GM21526 (cell line): ENCODE data around the gene TMEM239.
"Not testable (repeated sequence)": the region's sequence is repeated elsewhere in the genome, so short reads cannot be mapped to it uniquely, and the experiment has no call there.

Experiments
- ATAC-seq: cut with Tn5 transposase; IDR thresholded peaks from one replicate; pipeline ENCODE4 v1.9.1; 2021; ENCODE audit warnings: moderate library complexity; ENCODE audit not compliant: unreplicated experiment, low FRiP score

The TMEM239 gene

GRCh38 chr20:2799271-2799670, 16.9 kb upstream of the TMEM239 start:
- no peak for ATAC-seq

DNA sequence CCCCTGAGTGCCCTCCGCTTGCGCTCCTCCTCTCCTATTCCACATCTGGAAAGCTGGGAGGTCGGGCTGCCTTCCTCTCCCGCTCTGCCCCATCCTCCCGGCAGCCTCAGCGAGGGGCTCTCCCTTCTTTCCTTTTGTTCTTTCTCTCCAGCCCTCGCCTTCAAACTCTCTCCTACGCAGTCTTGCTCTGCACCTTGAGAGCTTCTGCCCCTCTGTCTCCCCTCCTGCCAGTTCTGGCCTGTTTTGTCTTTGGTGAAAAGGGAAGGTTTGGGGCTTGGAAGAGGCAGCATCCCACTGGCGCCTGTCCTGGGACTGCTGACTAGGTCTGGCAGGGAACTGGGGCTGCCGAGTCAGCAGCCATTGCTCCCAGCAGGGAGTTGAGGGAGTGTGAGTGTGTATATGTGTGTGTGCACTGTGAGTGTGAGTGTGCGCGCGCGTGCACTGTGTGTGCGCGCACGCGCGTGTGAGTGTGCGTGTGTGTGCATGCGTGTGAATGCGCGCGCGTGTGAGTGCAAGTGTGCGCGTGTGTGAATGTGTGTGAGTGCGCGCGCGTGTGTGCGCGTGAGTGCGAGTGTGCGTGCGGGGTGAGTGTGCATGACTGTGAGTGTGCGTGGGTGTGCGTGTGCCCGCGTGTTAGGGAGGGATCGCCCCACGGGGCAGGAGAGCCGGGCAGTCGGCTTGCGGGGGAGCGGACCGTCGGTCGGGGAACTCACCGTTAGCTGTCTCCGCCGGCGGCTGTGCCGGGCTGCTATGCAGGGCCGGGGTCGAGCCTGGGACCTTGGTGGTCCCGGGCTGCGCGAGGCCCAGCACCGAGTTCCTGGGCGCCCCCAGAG, 16.3 kb upstream of the TMEM239 start:
- ATAC-seq: no peak

DNA sequence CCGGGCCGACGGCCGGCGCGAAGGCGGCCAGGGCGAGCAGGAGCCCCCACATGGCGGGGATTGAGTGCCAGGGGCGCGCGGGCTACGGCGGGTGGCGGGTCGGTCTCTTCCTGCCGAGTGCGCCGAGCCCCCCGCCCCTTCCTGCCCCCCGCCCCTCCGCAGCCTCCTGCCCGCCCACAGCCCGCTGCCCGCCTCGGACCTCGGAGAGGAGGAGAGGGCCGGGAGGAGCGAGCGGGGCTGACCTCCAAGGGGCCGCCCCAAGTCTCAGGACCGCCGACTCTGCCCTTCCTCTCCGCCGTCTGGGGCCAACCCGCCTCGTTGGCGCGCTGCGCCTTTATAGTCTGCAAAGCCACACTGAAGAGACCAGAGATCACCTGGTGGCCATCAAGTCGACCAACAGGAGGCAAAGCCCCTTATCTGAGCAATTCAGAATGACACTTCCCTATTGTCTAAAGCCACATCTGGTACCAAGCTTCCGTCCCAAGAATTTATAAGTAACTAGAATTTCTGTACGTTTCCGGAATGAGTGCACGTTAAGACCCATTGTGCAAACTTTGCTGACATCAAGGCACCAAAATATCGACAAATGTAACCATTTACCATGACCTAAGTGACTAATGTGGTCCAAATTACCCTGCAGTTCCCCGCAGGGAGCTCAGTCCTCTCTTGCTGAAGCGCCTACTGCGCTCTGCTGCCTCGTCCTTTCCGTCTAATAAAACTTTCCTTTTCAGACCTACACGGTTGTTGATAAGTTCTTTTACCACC, 15.5 kb upstream of the TMEM239 start, which contains the start of gene CPXM1:
TSS of gene CPXM1 (minus strand) at position 107 of the 765 bp plus-strand sequence. CDS start at position 52, 55 bp downstream.
- ATAC-seq: no peak

DNA sequence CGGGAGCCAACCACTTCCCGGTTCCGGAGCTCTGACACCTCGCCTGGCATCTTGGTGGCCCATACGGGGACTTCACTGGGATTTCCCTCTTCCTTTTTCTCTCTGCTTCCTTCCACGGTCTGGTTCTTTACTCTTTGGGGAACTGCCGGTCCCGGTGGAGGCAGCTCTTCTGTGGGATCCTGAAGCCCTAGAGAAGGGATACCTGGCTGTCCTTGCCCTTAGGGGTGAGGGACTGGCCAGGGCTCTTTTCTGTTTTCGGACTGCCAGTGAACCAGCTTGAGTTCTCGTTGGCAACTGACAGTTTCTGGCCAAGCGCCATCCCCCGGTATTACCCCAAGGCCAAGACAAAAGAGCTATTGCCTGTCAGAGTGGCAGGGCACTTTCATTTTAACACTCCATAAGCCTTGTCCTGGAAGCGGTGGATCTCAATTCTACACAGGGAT, 14.9 kb upstream of the TMEM239 start:
- no peak for ATAC-seq

- ATAC-seq: no peak
These were observed 11.9 kb upstream of the TMEM239 start for GRCh38 chr20:2804041-2804828.

- ATAC-seq: no peak
These were observed 11.1 kb upstream of the TMEM239 start for GRCh38 chr20:2804852-2805688.

DNA sequence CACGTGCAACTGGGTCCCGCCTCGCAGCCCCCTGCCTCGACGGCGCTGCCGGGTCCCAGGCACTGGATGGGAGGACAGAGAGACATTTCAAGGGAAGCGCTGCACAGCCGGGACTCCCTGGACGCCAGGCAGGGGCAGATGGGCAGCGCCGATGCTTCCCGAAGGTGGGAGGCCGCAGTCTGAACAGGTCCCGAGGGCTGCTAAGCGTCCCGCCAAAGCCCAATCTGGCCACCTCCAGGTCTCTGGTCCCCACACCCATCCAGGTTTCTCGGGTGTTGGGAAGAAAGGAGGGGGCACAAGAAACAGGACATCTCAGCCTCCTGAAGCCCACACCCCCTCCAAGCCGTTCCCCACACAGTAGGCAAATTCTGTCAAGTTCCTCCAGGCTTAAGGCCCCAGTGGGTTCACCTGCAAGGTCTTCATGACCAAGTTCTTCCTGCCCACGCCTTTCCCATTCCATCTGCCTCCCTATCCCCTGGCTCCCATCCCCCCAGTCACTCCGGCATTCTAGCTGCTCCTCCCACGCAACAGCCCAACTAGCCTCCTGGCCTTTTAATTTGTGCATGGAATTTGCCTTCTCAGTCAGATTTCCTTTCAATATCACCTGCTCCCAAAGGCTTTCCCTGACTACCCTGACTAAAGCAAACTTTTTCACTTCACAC, 10.3 kb upstream of the TMEM239 start:
- ATAC-seq: no peak

GRCh38 chr20:2806351-2806701, 9.8 kb upstream of the TMEM239 start:
- no peak for ATAC-seq

DNA sequence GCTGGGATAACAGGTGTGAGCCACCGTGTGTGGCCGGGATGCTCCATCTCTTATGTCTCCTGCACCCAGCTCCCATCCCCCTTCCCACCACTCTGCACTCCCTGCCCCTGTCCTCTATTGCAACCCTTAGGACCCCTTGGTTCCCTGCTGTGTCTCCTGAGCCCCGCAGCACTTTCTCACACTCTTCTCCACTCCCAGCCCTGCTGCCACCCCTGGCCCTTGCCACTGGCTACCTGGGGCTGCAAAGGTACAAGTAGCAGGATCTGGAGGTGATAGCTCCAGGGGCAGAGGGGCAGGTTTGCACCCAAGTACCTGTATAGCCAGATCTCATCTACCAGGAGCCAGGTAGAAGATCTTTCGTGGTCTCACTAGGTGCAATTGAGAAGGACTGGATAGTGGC, 9.1 kb upstream of the TMEM239 start:
- ATAC-seq: no peak

GRCh38 chr20:2807929-2808328, 8.2 kb upstream of the TMEM239 start:
- not testable (repeated sequence) for ATAC-seq

DNA sequence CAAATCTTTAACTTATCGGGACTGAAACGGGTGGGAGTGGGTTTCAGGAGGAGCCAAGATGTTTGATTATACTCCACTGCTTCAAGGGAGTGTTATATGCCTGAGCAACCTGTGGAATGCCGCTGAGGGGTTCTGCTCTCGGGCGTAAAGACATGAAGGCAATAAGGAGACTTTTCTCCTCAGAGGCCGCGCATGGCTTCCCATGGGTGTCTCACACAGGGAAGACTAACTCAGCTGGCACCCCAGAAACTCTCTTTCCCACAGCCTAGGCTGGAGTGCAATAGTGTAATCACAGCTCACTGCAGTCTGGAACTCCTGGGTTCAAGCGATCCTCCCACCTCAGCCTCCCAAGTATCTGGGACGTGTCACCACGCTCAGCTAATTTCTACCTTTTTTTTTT, 6.5 kb upstream of the TMEM239 start:
- ATAC-seq: no peak

- ATAC-seq: no peak
These were observed 4.0 kb upstream of the TMEM239 start for GRCh38 chr20:2812189-2812588.

DNA sequence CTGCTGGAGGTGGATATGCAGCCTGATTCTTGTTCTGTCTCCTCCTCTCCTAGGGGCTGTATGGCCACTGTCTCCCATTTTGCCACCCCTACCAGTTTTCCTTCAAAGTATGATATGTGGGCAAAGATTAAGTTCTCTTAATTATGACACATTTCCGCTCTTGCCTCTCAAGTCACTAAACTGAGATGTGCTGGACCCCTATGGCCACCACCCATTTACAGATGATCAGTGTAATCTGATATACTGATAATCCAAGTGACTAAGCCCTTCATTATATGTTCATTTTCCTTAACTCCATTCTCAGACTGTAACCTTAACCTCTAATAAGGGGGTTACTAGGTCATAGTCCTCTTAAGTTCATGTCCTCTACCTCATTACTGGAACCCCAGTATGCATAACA, 2.1 kb upstream of the TMEM239 start:
- no peak for ATAC-seq

- ATAC-seq: no peak
These were observed 1.5 kb upstream of the TMEM239 start, which contains the start of gene C20orf141 for GRCh38 chr20:2814587-2815051. Gene C20orf141 (plus strand): TSS chr20:2814987. CDS start chr20:2815185, 198 bp downstream.

GRCh38 chr20:2815242-2815900, 793 bp upstream of the TMEM239 start:
- ATAC-seq: no peak

- no peak for ATAC-seq
These were observed 598 bp downstream of the TMEM239 start for GRCh38 chr20:2816583-2817340.

DNA sequence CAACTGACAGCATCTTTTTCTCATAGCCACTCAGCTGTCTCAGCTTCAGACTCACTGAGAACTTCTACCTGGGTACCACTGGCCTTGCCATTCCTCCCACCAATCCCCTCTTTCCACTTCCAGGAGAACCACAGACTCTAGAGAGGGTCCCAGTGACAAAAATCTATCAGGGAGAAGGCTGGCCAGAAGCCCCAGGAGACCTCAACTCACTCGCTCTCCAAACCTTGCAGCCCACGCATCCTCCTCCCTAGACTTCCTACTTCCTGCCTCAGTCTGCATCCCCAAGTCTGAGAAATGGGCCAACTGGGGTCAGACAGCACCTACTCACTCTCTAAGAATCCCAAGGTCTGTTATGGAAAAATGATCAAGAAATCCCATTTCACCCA, 1.2 kb downstream of the TMEM239 start:
- ATAC-seq: no peak
